Stimulated activated CD4-positive, alpha-beta T cell treated with anti-CD3 and anti-CD28 coated beads, TNF-alpha, amount 100 ng/mL, for 1 hour (primary cell): ENCODE data around the gene TAP1.
A peak's percentile ranks its signal among the peaks of the same experiment; 100 is the strongest.

Experiments
- DNase-seq, 3 donors: peaks; one replicate each; pipeline ENCODE4 v3.0.0-alpha.2; 2020; ENCODE audit warnings: low read depth in 3 of 3, low spot score in 1 of 3

The TAP1 gene

DNA sequence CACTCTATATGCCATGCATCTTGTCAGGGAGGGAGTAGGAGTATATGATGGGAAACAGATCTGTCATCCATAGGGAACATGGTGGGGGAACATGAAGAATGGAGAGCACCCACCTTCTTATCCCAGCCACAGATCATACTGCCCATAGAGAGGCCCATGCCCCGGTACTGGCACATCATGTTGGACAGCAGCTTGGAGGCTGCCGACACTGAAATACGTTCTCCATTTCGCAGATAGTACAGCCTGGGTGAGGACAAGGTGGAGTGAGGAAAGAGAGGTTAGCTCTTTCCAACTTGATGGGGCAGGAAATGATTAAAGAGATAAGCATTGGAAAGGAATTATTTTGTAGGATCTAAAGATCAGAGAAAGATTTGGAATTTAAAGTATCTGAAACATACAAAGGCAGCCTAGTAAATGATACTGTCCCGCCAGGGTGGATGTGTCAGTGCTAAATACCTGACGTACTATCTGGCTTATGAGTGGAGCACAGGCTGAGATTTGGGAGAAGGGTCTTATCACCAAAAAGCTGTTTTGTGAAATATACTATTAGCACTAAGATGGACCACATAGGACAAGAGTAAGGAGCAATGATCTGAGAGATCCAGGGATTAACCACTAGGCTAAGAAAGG, 11.4 kb downstream of the TAP1 start:
- no peak for DNase-seq

DNA sequence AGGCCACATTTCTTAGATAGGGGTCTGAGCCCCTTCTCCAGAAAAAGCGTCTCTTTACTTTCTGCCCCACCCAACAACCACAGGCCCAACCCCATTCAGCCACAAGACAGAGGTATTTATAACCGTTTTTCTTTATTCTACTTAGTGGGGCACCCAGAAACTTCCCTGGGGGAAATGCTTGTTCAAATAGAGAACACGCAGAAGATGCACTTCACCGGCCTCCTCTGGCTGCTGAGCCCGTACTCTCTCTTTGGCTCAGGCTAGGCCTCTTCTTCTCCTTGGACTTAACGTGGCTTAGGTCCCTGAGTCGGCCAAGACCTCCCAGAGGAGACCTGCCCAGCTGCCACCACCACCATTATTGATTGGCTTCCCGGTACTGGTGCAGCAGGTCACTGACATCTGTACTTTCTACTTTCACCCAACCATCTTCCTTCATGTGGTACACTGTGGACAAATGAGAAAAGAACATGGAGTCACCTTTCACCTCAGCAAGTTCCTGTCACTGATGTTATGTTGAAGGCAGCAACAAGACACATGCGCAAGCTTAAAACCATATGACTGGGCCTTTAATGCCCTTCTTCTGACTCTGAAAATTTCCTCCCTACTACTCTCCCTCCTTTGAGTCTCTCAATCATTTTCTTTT, 12.8 kb downstream of the TAP1 start:
- DNase-seq = no peak

DNA sequence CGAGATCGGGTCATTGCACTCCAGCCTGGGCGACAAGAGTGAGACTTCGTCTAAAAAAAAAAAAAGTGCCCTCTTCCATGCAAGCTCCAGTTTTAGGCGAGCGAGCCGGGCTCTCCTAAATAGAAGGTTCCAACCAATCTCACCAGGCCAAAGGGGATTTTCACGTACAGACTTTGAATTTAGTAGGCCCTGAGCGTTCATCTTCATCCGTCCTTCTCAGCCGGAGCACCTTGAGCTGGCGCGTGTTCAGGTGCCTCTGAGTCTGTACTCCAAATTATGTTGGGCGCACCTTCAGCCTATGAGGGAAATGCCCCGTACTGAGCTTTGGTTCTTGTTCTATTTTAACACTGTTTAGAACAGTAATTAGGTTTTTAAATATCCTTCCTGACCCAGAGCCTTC, 14.1 kb downstream of the TAP1 start:
- no peak for DNase-seq

DNA sequence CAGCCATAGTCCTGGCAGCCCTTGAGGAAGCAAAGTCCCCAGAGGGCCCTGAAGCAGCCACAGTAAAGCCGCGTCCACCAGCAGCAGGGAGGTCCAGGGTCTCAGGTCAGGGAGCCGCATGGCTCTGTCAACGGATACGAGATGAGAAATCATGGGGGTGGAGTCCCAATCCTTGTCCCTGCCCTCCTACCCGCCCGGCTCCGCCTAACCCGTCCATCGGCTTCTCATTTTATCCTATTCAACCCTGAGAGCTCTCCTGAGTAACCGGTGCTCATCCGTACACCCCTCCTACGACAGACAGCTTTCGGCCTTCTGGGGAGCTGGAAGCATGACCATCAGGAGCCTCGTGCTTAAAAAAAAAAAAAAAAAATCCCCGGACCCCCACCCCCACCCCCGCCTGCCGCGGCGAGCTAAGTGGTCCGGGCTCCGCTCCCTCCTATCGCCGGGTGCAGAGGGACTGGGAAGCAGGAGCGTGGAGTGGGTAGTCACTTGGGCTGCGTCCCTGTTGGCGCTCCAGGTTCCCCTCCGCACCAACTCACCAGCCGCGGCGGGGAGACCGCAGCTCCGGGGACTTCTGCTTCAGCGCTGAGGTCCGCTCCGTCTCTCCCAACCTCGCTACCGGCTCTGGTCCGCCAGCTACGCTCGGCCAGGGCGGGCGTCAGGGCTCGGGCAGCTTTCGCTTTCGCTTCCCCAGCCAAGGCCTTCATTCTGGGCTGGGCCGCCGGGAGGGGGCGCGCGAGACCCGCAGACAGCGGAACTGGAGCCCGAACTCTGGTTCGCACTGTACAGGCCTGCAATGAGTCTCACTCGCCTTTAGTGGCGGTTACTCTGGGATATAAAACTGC, 15.2 kb downstream of the TAP1 start, which contains the start of gene TAP2:
Gene TAP2 (minus strand): TSS at position 626 of the 845 bp plus-strand sequence. CDS start 506 bp downstream, at position 120.
- DNase-seq = peak; percentile 92 to 99 (median 95)

DNA sequence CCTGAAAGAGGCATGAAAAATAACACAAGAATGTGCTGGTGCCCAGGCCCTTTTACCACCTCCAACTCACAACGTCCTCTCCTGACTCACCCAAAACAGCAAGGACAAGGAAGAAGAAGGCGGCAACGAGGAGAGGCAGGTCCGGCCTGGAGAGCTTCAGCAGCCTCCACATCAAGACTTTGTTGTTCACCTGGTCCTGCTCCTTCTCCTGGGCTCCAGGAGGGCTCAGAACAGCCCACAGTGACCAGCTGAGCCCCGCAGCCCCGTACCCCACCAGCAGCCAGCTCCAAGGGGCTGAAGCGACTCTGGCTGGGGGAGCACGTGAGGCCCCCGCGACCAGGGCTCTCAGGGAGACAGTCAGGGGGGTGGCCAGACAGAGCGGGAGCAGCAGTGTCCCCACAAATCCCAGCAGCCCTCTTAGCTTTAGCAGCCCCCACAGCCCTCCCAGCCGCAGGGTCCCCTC, 15.8 kb downstream of the TAP1 start:
- DNase-seq = no peak

DNA sequence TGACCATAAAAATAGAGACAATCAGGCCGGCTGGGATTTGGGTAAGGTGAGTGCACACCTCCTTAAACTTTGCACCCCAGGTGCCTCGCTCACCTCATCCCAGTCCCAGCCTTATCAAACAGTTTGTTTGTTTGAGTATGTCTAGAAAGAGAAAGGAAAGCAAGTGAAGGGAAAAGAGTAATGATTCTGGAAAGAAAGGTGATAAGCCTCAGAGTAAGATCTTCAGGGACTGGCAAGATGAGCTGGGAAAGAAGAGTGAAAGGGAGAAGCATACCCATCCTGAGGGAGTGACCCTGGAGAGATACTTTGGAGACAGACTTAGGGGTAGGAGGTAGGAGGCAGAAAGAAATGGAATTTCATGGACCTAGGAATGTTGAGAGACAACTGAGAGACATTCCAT, 16.6 kb downstream of the TAP1 start:
- DNase-seq = no peak

DNA sequence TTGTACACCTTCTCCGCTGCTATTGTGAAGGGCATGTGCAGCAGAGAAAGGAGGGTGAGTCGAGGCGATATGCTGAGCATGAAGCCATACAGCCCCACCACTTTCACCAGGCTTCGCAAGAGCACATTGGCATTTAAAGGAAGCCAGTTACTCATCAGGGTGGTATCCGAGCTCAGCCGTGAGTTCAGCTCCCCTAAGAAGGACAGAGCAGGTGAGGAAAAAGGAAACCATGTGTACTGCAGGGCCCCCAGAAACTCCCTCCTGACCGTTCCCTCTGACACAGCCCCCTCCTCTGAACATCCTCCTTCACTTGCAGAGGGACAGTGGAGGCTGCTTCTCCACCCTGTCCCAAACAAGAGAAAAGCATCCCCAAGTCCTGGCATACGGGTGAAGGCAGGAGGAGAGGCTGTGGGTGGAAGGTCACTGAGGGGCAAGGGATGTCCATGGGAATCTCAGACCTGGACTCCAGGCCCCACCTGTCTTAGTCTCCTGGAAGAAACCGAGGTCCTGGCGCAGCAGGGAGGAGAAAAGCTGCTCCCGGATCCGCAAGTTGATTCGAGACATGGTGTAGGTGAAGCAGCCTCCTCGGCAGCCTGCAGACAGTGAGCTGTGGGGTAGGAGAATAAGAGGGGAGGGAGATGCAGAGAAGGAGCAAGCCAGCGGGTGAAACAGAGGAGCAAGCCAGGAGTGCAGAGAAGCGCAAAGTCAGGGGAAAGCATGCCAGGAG, 18.2 kb downstream of the TAP1 start:
- DNase-seq = no peak

DNA sequence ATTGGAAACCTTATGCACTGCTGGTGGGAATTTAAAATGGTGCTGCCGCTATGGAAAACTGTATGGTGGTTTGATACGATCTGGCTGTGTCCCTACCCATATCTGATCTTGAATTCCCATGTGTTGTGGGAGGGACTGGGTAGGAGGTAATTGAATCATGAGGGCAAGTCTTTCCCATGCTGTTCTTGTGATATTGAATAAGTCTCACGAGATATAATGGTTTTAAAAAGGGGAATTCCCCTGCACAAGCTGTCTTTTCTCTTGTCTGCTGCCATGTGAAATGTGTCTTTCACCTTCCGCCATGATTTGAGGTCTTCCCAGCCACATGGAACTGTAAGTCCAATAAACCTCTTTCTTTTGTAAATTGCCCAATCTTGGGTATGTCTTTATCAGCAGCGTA, 19.8 kb downstream of the TAP1 start:
- DNase-seq = no peak

DNA sequence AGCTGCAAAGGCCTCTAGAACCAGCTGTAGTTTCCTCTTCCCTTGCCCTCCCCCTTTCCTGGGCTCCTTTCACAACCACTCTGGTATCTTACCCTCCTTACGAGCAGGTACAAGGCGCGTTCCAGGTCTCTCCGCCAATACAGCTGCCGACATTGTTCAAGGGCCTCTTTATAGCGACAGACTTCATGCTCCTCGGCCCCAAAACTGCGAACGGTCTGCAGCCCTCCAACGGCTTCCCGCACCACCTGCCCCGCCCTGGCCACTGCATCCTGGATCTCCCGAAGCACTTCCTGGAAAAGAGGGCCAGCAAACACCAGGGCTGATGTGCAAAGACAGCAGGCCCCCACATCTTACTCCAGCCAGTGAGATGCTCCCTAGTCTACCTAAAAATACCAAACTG, 21.0 kb downstream of the TAP1 start:
- DNase-seq = no peak

DNA sequence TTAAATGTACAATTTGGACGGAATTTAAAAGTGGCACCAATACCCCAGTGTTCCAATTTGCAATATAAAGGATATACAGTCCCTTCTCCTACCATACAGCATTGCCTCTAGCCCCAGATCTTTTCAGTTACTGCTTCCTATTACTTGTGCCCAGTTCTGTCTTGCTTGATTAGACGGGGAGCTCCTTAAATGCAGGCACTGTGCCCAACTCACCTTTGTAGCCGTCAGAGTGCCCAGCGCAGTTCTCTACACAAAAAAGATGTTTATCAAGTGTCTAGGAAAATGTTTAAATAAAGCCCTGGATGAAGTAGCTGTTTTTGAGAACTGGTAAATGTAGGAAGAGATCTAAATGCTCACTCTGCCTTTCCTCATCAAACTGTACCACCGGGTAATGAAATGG, 22.6 kb downstream of the TAP1 start:
- DNase-seq = no peak

DNA sequence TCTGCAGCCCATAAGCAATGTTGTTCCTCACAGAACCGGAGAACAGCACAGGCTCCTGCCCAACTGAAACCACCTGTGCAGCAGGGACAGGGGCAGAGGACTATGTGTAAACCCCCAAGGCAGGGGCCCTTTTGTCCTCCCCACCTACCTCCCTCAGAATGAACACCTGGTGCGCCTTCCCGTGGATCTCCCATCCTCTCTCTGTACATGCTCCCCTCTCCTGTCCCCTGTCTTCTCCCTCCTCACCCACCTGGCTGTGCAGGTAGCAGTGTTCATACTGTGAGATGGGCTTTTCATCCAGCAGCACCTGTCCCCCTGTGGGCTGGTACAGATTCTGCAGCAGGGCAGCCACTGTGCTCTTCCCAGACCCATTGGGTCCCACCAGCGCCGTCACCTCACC, 23.5 kb downstream of the TAP1 start:
- DNase-seq = no peak

DNA sequence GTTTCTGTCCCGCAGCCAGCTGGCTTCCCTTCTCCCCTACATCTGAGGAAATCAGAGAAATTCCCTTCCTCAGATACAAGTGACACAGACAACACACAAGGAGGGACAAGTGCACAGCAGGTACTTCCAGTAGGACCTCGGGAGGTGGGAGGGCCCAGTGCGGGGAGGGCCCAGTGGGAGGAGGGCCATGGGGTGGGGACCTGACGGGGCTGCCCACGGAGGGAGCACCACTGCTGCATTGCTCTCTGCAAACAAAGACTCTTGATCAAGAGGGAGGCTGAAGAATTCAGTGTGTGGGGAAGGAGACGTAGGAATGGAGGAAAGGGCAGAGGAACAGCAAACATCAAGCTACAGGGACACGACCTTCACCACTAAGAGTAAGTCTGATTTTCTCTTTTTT, 24.0 kb downstream of the TAP1 start:
- DNase-seq = no peak

DNA sequence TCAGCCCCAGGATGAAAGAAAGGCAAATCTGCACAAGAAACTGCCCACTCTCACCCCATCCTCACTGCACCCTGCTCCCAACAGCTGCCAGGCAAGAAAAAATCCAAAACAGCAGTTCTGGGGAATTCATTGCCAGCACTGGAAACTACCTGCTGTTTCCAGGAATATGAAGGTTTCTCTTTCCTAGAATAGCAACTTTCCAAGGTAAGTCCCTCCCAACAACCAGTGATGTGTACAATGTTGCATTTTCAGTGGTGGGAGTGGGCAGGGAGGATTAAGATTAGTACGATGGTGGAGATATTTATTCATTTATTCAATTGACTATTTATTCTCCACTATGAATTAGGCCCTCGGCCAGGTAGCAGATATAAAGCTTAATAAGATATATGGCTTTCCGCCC, 26.5 kb downstream of the TAP1 start:
- DNase-seq = no peak

DNA sequence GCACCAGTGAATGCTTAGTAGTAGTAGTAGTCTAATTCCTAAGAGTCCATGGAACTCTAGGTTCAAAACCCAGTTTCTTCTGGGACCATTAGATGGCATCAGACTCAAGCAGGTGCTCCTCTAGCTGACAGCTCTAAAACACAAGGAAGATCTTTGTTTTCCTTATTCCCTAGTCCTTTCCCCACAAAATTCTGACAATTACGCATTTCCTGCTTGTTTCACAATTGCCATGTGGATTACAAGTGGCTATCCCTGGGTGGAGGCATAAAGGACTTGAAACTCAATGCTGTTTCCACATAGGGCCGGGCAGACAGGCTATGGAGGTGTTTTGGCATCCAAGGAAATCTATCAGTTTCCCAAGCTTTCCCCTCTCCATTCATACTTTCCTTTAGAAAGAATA, 27.5 kb downstream of the TAP1 start:
- no peak for DNase-seq

DNA sequence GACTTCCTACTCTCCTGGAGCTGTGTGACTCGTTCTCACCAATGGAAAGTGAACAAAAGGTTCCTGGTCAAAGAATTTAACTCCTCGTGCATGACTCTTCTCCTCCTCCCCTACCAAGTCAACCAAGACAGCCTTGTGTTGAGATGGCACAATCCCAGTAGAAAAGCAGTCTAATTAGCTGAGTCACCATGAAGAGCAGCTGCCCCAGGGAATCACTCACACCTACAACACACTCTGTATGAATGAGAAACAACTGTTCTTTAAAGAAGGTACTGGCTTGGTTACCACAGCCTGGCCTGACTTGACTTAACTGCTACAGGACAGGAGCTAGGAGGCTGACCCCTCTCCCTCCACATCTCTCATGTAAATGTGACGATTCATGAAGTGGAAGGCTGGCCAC, 33.8 kb downstream of the TAP1 start:
- DNase-seq = no peak

DNA sequence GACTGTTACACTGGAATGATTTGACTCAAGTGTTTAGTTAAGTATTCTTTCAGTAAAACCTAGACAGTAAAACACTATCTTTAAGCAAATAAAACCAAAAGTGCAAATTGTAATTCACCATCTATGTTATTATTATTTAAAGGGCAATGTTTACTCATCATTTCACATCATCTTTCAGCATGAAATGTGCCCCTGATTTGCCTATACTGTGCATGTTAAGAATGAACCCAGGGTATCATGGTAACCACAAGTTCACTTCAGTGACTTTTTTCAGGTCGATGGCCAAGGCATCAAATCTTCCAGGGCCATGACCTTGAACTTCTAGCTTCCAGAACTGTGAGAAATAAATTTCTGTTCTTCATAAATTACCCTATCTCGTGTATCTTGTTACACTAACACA, 34.6 kb downstream of the TAP1 start:
- no peak for DNase-seq

DNA sequence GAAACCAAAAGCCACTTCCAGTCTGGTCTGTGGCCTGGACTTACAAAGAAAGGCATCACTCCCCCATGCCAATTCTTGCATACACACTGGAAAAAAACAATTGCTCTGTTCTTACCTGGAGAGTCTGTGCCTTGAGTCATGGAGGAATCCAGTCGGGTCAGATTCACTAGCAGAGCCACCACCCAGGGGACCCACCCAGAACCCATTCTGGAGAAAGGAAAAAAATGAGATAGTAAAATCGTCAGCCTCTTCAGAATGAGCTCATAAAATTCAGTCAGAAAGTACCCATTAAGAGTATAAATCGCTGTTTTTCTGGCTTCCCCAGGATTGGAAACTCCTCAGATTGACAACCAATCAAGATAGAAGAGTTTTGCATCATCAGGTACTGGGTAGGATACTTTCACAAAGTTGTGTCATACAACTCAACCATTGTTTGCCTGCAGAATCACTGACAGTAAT, 36.7 kb downstream of the TAP1 start, which contains the start of gene HLA-DOB:
Gene HLA-DOB (minus strand): TSS at position 257 of the 459 bp plus-strand sequence. CDS start 51 bp downstream, at position 206.
- no peak for DNase-seq

DNA sequence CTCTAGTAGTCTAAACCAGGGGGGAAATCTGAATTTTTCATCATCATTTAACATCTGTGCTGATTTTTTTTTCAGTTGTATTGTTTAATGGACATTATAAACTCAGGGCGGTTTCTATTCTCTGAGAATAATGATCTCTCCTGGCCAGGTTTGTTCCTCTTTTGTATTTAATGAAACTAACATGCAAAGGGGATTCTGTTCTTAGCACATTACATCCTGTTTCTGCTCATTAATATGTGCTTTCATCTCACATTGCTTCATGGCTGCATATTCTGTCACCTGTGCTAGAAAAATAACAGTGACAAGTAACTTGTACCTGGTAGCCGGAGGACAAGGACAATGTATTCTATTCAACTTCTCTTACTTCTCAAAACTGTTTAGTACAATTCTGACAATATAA, 37.5 kb downstream of the TAP1 start:
- no peak for DNase-seq

DNA sequence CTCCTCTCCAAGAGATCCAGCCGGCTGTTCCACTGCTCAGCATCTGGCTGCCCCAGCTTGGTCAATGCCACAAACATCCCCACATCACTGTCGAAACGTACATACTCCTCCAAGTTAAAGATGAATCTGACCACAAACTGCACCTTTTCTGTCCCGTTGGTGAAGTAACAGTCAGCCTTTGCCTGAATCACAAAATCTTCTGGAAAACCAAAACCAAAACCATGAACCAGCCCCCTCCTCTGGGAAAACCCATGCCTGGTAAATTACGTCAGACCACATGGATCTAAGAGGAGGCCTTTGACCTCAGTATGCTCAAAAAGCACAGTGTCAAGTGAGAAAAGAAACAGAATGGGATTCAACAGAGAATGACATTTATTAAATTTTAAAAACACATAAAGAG, 38.4 kb downstream of the TAP1 start:
- DNase-seq = no peak

DNA sequence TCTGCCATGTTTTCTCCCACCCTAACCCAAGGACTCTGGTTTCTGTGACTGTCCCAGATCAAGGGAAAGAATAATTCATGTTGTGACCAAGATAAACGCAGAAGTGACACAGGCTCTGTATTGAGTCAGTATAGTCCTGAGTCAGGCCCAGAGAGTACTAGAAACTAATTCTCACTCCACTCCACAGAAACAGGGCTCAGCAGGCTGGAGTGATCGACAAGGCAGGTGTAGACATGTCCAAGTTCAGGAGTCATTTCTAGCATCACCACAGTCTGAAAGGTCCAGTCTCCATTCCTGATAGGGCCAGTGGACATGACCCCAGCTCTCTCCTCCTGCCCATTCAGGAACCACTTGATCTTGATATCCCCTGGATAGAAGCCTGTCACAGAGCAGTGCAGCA, 39.4 kb downstream of the TAP1 start:
- no peak for DNase-seq

DNA sequence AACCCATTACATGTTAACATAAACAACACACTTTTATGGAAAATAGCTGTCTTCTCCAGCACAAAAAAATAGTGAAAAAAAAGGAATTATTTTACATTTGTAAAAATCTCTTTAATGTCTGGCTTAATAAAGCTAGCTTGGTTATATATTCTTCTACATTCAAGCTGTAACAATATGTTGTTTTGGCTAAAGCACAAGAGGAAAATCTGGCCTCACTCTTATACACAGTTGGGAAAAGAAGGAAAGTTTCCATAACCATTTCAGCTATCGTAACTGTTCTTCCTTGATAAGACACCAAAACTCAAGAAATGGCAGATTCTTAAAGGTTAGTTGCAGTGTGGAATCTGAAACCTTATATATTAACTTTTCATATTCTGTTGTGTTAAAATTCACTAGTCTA, 44.3 kb downstream of the TAP1 start:
- DNase-seq = no peak
